ENCODE results near the gene TRIL. TPM values are rescaled to one million over a fixed set of nuclear protein-coding genes. Genes with fewer than 3 reads are reported as not detected.

TRIL gene
- polyA plus RNA-seq, 3 donors = not detected

DNA sequence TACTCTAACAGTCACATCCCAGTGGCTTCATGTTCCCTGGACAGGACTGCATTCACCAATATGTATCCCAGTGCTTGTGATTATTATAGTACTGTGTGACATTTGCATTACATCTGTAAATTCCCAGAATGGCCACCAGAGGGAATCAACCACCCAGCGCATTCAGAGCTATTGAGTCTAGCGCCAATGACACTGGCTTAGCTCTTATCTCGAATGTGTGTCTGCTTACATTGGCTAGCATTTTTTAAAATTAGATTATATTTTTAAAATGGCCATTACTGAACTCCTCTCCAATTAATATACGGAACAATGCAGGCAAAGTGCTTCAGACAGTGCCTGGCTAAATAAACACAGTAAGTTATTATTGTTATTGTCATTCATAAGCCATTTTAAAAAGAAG lies 36.3 kb downstream of the TRIL start:
- no peaks in the 10 kb centered on the region for H3K9me3 ChIP-seq (replicated peaks in 1 of 2; ENCODE audit: control insufficient read depth in 1 of 2, insufficient read depth in 1 of 2, low read length in 2 of 2)
- H4K20me1 ChIP-seq (ENCODE audit: insufficient read depth, low read length) = no peaks in the 10 kb centered on the region
- Mint-ChIP-seq H3K4me3 (no peak overlapping the region), H3K27me3 (ENCODE audit: low read depth in 3 of 3) (peaks cover 6 to 11% (median 10%) of the 10 kb centered on the region in 3 donors), H3K36me3 (no peaks in the 10 kb centered on the region), H3K4me1 (peaks cover 29% of the 10 kb centered on the region), H3K9me3 (no peaks in the 10 kb centered on the region), H3K27ac (no peak overlapping the region)
- H3K4me1 ChIP-seq (ENCODE audit: control insufficient read depth in 1 of 2, insufficient read depth in 2 of 2, low read length in 2 of 2) = peaks cover 18 to 21% of the 10 kb centered on the region in 2 donors
- no peak overlapping the region for H3K9ac ChIP-seq (ENCODE audit: insufficient read depth, low read length, poor library complexity, severe bottlenecking)
- no peak overlapping the region for H3K4me2 ChIP-seq (replicated peaks; ENCODE audit: extremely low read depth, low read length, poor library complexity, severe bottlenecking)
- H3K79me2 ChIP-seq (ENCODE audit: insufficient read depth, low read length) = no peaks in the 10 kb centered on the region
- H3K36me3 ChIP-seq (replicated peaks in 1 of 2; ENCODE audit: control insufficient read depth in 1 of 2, insufficient read depth in 2 of 2, low read length in 2 of 2) = no peaks in the 10 kb centered on the region
- no peak overlapping the region for H3K27ac ChIP-seq (ENCODE audit: low read depth in 1 of 2, low read length in 2 of 2)
- no CpG with 5 or more reads among the region's 4 CpGs for WGBS (ENCODE audit: insufficient coverage)
- DNase-seq = peak; percentile 21 to 51 (median 51)
- H3K4me3 ChIP-seq (replicated peaks in 1 of 3; ENCODE audit: low read depth in 2 of 3, low read length in 3 of 3) = no peak overlapping the region
- H2AFZ ChIP-seq (ENCODE audit: insufficient read depth, low read depth, low read length, poor library complexity, severe bottlenecking) = no peak overlapping the region
- peaks cover 4 to 14% of the 10 kb centered on the region in 2 donors for H3K27me3 ChIP-seq (ENCODE audit: control insufficient read depth in 2 of 2, insufficient read depth in 2 of 2, low read length in 2 of 2)
- TF ChIP-seq, protein P1, sequence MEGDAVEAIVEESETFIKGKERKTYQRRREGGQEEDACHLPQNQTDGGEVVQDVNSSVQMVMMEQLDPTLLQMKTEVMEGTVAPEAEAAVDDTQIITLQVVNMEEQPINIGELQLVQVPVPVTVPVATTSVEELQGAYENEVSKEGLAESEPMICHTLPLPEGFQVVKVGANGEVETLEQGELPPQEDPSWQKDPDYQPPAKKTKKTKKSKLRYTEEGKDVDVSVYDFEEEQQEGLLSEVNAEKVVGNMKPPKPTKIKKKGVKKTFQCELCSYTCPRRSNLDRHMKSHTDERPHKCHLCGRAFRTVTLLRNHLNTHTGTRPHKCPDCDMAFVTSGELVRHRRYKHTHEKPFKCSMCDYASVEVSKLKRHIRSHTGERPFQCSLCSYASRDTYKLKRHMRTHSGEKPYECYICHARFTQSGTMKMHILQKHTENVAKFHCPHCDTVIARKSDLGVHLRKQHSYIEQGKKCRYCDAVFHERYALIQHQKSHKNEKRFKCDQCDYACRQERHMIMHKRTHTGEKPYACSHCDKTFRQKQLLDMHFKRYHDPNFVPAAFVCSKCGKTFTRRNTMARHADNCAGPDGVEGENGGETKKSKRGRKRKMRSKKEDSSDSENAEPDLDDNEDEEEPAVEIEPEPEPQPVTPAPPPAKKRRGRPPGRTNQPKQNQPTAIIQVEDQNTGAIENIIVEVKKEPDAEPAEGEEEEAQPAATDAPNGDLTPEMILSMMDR (IDR thresholded peaks at IDR 0.05) = peak; percentile 80
- intact Hi-C loops (cut with micrococcal nuclease) = loop anchor here in 1 of 2 donors (10.0 kb wide), 1 partner anchor 183 kb away; no protein-coding TSS in a partner anchor

DNA sequence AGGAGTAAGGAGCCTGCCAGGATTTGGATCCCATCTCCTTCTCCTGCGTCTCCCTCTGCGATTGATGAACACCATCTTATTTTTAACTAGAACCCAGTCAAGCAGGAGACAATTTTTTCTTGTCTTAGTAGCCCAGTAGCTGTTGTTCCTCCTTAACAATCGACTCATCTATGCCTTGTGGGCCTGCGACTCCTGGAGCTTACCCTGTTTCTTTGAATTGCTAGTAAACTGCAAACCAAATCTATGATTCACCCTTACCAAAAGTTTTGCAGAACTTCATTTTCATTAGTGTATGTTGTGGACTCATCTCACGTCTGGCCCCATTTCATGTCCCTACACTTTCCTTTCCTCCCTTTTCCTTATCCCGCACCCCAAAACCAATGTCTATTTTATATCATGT lies 37.7 kb downstream of the TRIL start:
- Mint-ChIP-seq H3K27me3 (ENCODE audit: low read depth in 3 of 3) (peaks cover 3 to 6% (median 4%) of the 10 kb centered on the region in 3 donors), H3K27ac (no peak overlapping the region), H3K9me3 (peaks cover 0 to 1% (median 0%) of the 10 kb centered on the region in 7 donors), H3K4me1 (peaks cover 23% of the 10 kb centered on the region), H3K4me3 (no peak overlapping the region), H3K36me3 (no peaks in the 10 kb centered on the region)
- H3K9ac ChIP-seq (ENCODE audit: insufficient read depth, low read length, poor library complexity, severe bottlenecking) = no peak overlapping the region
- H3K4me3 ChIP-seq (replicated peaks in 1 of 3; ENCODE audit: low read depth in 2 of 3, low read length in 3 of 3) = no peak overlapping the region
- WGBS (ENCODE audit: insufficient coverage) = 100% methylated on average over 2 of the region's 6 CpGs
- intact Hi-C loops (cut with micrococcal nuclease) = loop anchor here in 1 of 2 donors (10.0 kb wide), 1 partner anchor 184 kb away; no protein-coding TSS in a partner anchor
- TF ChIP-seq, protein P1 (IDR thresholded peaks at IDR 0.05) = no peak
- H4K20me1 ChIP-seq (ENCODE audit: insufficient read depth, low read length) = no peaks in the 10 kb centered on the region
- no peaks in the 10 kb centered on the region for H3K36me3 ChIP-seq (replicated peaks in 1 of 2; ENCODE audit: control insufficient read depth in 1 of 2, insufficient read depth in 2 of 2, low read length in 2 of 2)
- no peak overlapping the region for H3K4me2 ChIP-seq (replicated peaks; ENCODE audit: extremely low read depth, low read length, poor library complexity, severe bottlenecking)
- peaks cover under 1 to 3% of the 10 kb centered on the region in 2 donors for H3K27me3 ChIP-seq (ENCODE audit: control insufficient read depth in 2 of 2, insufficient read depth in 2 of 2, low read length in 2 of 2)
- no peak overlapping the region for H2AFZ ChIP-seq (ENCODE audit: insufficient read depth, low read depth, low read length, poor library complexity, severe bottlenecking)
- H3K4me1 ChIP-seq (ENCODE audit: control insufficient read depth in 1 of 2, insufficient read depth in 2 of 2, low read length in 2 of 2) = peaks cover 14 to 15% of the 10 kb centered on the region in 2 donors
- no peak for DNase-seq
- H3K27ac ChIP-seq (ENCODE audit: low read depth in 1 of 2, low read length in 2 of 2) = no peak overlapping the region
- no peaks in the 10 kb centered on the region for H3K79me2 ChIP-seq (ENCODE audit: insufficient read depth, low read length)
- H3K9me3 ChIP-seq (replicated peaks in 1 of 2; ENCODE audit: control insufficient read depth in 1 of 2, insufficient read depth in 1 of 2, low read length in 2 of 2) = no peaks in the 10 kb centered on the region
